HepG2 (cell line): Measurements from ENCODE around the gene PIK3CB. TPM values are rescaled to one million over a fixed set of nuclear protein-coding genes. Genes with fewer than 3 reads are reported as not detected.

Experiments used
- ATF5 ChIP-seq: sonication (generic); formaldehyde crosslinking; IDR thresholded peaks from 2 replicates; pipeline ENCODE4 v1.4.0; 2020; ENCODE audit warnings: mild to moderate bottlenecking, low read depth, missing genetic modification reagents
- CEBPB ChIP-seq: IDR thresholded peaks from 2 replicates; pipeline ENCODE4 v1.6.1; 2011; ENCODE audit warnings: low read depth, low read length, improper control_type of control experiment, borderline replicate concordance
- CREM ChIP-seq, 2 experiments: sonication (generic) in 1 of 2; formaldehyde crosslinking in 1 of 2; IDR thresholded peaks; 2 replicates each; pipeline versions ENCODE4 v1.4.0 to v1.6.1; 2016 to 2020; ENCODE audit warnings: antibody characterized with exemption in 1 of 2, mild to moderate bottlenecking in 1 of 2, missing genetic modification reagents in 1 of 2
- FOXC1 ChIP-seq: sonication (generic); formaldehyde crosslinking; IDR thresholded peaks from 2 replicates; pipeline ENCODE4 v1.8.0; 2022; ENCODE audit warnings: mild to moderate bottlenecking, missing genetic modification reagents, borderline replicate concordance
- KDM2A ChIP-seq: sonication (generic); formaldehyde crosslinking; IDR thresholded peaks from 2 replicates; pipeline ENCODE4 v1.4.0; 2020; ENCODE audit warnings: low read depth, missing genetic modification reagents, borderline replicate concordance
- KLF13 ChIP-seq: sonication (generic); formaldehyde crosslinking; IDR thresholded peaks from 2 replicates; pipeline ENCODE4 v1.4.0; 2020; ENCODE audit warnings: mild to moderate bottlenecking, missing genetic modification reagents
- LRRFIP1 ChIP-seq: sonication (generic); formaldehyde crosslinking; conservative IDR thresholded peaks from 2 replicates; pipeline ENCODE4 v1.4.0; 2020; ENCODE audit warnings: missing genetic modification reagents
- MAFF ChIP-seq: IDR thresholded peaks from 2 replicates; pipeline ENCODE4 v1.6.1; 2011; ENCODE audit warnings: low read depth, low read length, improper control_type of control experiment
- NFATC3 ChIP-seq: sonication (generic); formaldehyde crosslinking; IDR thresholded peaks from 2 replicates; pipeline ENCODE4 v1.5.1; 2020; ENCODE audit warnings: mild to moderate bottlenecking, missing genetic modification reagents
- NR2F2 ChIP-seq: IDR thresholded peaks from 2 replicates; pipeline ENCODE4 v1.6.1; 2012; ENCODE audit warnings: low read depth, inconsistent platforms, borderline replicate concordance
- PHB2 ChIP-seq: fragments of 450-650 bp; IDR thresholded peaks from 2 replicates; pipeline ENCODE4 v1.6.1; 2018; ENCODE audit not compliant: partially characterized antibody
- SKI ChIP-seq: fragments of 450-650 bp; IDR thresholded peaks from one replicate; pipeline ENCODE4 v1.6.1; 2018; ENCODE audit warnings: mild to moderate bottlenecking; ENCODE audit not compliant: partially characterized antibody
- THRA ChIP-seq: sonication (generic); formaldehyde crosslinking; IDR thresholded peaks from 2 replicates; pipeline ENCODE4 v1.4.0; 2020; ENCODE audit warnings: missing genetic modification reagents, borderline replicate concordance
- THYN1 ChIP-seq: sonication (generic); formaldehyde crosslinking; IDR thresholded peaks from 2 replicates; pipeline ENCODE4 v1.8.1; 2023; ENCODE audit warnings: low read depth, mild to moderate bottlenecking, moderate library complexity, missing genetic modification reagents, borderline replicate concordance
- XBP1 ChIP-seq: sonication (generic); formaldehyde crosslinking; IDR thresholded peaks from 2 replicates; pipeline ENCODE4 v1.5.0; 2020; ENCODE audit warnings: missing genetic modification reagents
- ZFP36L2 ChIP-seq: sonication (generic); formaldehyde crosslinking; IDR thresholded peaks from 2 replicates; pipeline ENCODE4 v1.4.0; 2020; ENCODE audit warnings: missing genetic modification reagents
- ZMAT5 ChIP-seq: sonication (generic); formaldehyde crosslinking; IDR thresholded peaks from 2 replicates; pipeline ENCODE4 v1.5.0; 2020; ENCODE audit warnings: mild to moderate bottlenecking, low read depth, missing genetic modification reagents, borderline replicate concordance
- ZNF225 ChIP-seq: sonication (generic); formaldehyde crosslinking; IDR thresholded peaks from 2 replicates; pipeline ENCODE4 v1.4.0; 2020; ENCODE audit warnings: mild to moderate bottlenecking, missing genetic modification reagents
- ZNF570 ChIP-seq: sonication (generic); formaldehyde crosslinking; IDR thresholded peaks from 2 replicates; pipeline ENCODE4 v1.4.0; 2020; ENCODE audit warnings: mild to moderate bottlenecking, missing genetic modification reagents, borderline replicate concordance
- ZNF687 ChIP-seq: sonication (generic); formaldehyde crosslinking; IDR thresholded peaks from 2 replicates; pipeline ENCODE4 v1.5.1; 2020; ENCODE audit warnings: mild to moderate bottlenecking, missing genetic modification reagents, moderate library complexity
- polyA plus RNA-seq, 8 experiments: library from polyadenylated mRNA; depleted of rRNA in 3 of 8; stranded (reverse) in 7 of 8; unstranded in 1 of 8; fragments of >200 nt; fragmentation: Illumina TruSeq in 4 of 8; extraction: Trizol in 4 of 8; gene quantifications; 2 replicates each; pipeline versions ENCODE4 v1.2.1 to v1.2.3, GENCODE V29; 2011 to 2016; ENCODE audit warnings: low read depth in 4 of 8, missing spikeins in 1 of 8, mixed read lengths in 1 of 8; ENCODE audit not compliant: insufficient read depth in 1 of 8
- total RNA-seq, 5 experiments: library from RNA; depleted of rRNA; stranded (reverse); fragments of >200 nt; fragmentation: Illumina TruSeq; extraction: Trizol; gene quantifications; 2 replicates each; pipeline ENCODE4 v1.2.3, GENCODE V29; 2016; ENCODE audit warnings: low read depth in 1 of 5

Gene PIK3CB
- total and polyA plus RNA-seq, 2 of the 13 experiments (the other 11 are each of a cell fraction or from before 2014, with no cell fraction given): 6.6 to 18.7 TPM

GRCh38 chr3:138834596-138835396 is at the start of gene PIK3CB (continued):
- TF ChIP-seq NR2F2 (no peak), CEBPB (no peak), FOXC1 (CRISPR knock-in tag) (peak; percentile 79), ATF5 (no peak), SKI (peak; percentile 28), NFATC3 (CRISPR knock-in tag) (no peak), KLF13 (CRISPR knock-in tag) (no peak), THYN1 (CRISPR knock-in tag) (no peak), THRA (CRISPR knock-in tag) (no peak), KDM2A (CRISPR knock-in tag) (no peak; the same call in 1 of the 2 replicates), XBP1 (no peak), ZNF570 (CRISPR knock-in tag) (no peak), ZNF225 (0 out of 2 replicates have a peak, but pooled peaks have one; percentile 60), CREM (IDR thresholded peaks at IDR 0.05) (no peak), CREM (CRISPR knock-in tag; IDR thresholded peaks at IDR 0.05) (no peak), MAFF (no peak), ZNF687 (CRISPR knock-in tag) (peak; percentile 84), PHB2 (no peak), ZMAT5 (CRISPR knock-in tag) (no peak), LRRFIP1 (CRISPR knock-in tag) (no peak), ZFP36L2 (CRISPR knock-in tag) (no peak)
